NT2/D1 (cell line): ENCODE measurements around the gene CAPN15.

Experiments used
- DNase-seq: peaks from one replicate; pipeline ENCODE4 v3.0.0-alpha.2; 2011; ENCODE audit warnings: low read depth, low spot score
- H3K27me3 ChIP-seq: 2 replicates; pipeline ENCODE4 v1.6.0; 2011; ENCODE audit warnings: mild to moderate bottlenecking; ENCODE audit not compliant: insufficient read length, insufficient read depth
- H3K36me3 ChIP-seq: 2 replicates; pipeline ENCODE4 v1.6.1; 2011; ENCODE audit warnings: mild to moderate bottlenecking, low read length, mixed read lengths; ENCODE audit not compliant: insufficient read depth, insufficient read length
- H3K4me1 ChIP-seq: 2 replicates; pipeline ENCODE4 v1.5.1; 2011; ENCODE audit not compliant: insufficient read depth, insufficient read length
- H3K4me3 ChIP-seq: 2 replicates; pipeline ENCODE4 v1.5.1; 2011; ENCODE audit warnings: low read depth; ENCODE audit not compliant: insufficient read length
- H3K9ac ChIP-seq: 2 replicates; pipeline ENCODE4 v1.6.0; 2011; ENCODE audit warnings: low read depth; ENCODE audit not compliant: insufficient read length
- H3K9me3 ChIP-seq: 2 replicates; pipeline ENCODE4 v1.5.1; 2011; ENCODE audit warnings: mild to moderate bottlenecking, low read length; ENCODE audit not compliant: insufficient read depth
- SUZ12 ChIP-seq: IDR thresholded peaks from 2 replicates; pipeline ENCODE4 v1.6.1; 2011; ENCODE audit not compliant: insufficient read length, insufficient read depth; ENCODE audit errors: extremely low read depth
- YY1 ChIP-seq: IDR thresholded peaks from 2 replicates; pipeline ENCODE4 v1.6.1; 2011; ENCODE audit not compliant: insufficient read length, insufficient read depth
- ZNF274 ChIP-seq: IDR thresholded peaks from 2 replicates; pipeline ENCODE4 v1.6.1; 2011; ENCODE audit warnings: mild to moderate bottlenecking, low read depth, low read length

Gene CAPN15

GRCh38 chr16:508884-509736, 18.4 kb upstream of the CAPN15 start:
- no peak for DNase-seq
- no peak overlapping the region for H3K9ac ChIP-seq
- no peak overlapping the region for H3K4me3 ChIP-seq
- H3K4me1 ChIP-seq: peaks cover 4% of the 10 kb centered on the region
- no peaks in the 10 kb centered on the region for H3K27me3 ChIP-seq
- peaks cover 41% of the 10 kb centered on the region for H3K36me3 ChIP-seq
- TF ChIP-seq ZNF274 (no peak), SUZ12 (no peak), YY1 (no peak)
- H3K9me3 ChIP-seq: no peaks in the 10 kb centered on the region

- Histone ChIP-seq H3K36me3 (peaks cover 47% of the 10 kb centered on the region), H3K27me3 (no peaks in the 10 kb centered on the region), H3K9ac (peak overlapping the region; percentile 45), H3K9me3 (no peaks in the 10 kb centered on the region), H3K4me1 (peaks cover 4% of the 10 kb centered on the region), H3K4me3 (no peak overlapping the region)
- no peak for DNase-seq
- no peak for TF ChIP-seq ZNF274
- no peak for TF ChIP-seq SUZ12
- TF ChIP-seq YY1: no peak
Measured at GRCh38 chr16:510066-510825, 17.3 kb upstream of the CAPN15 start.

- H3K36me3 ChIP-seq: peaks cover 48% of the 10 kb centered on the region
- H3K9me3 ChIP-seq: no peaks in the 10 kb centered on the region
- H3K27me3 ChIP-seq: no peaks in the 10 kb centered on the region
- no peak overlapping the region for H3K4me3 ChIP-seq
- no peak for DNase-seq
- H3K4me1 ChIP-seq: peaks cover 2% of the 10 kb centered on the region
- TF ChIP-seq ZNF274 (no peak), YY1 (no peak)
- no peak overlapping the region for H3K9ac ChIP-seq
Measured at GRCh38 chr16:512802-513201, 14.7 kb upstream of the CAPN15 start.

- Histone ChIP-seq H3K4me3 (no peak overlapping the region), H3K36me3 (peaks cover 52% of the 10 kb centered on the region), H3K27me3 (no peaks in the 10 kb centered on the region), H3K9ac (peak overlapping the region; percentile 10), H3K9me3 (no peaks in the 10 kb centered on the region), H3K4me1 (peaks cover 4% of the 10 kb centered on the region)
- TF ChIP-seq SUZ12 (no peak), ZNF274 (no peak), YY1 (no peak)
- DNase-seq: no peak
Measured at GRCh38 chr16:513950-514349, 13.6 kb upstream of the CAPN15 start.

GRCh38 chr16:515175-515938, 12.2 kb upstream of the CAPN15 start:
- Histone ChIP-seq H3K4me1 (peaks cover 5% of the 10 kb centered on the region), H3K9me3 (no peaks in the 10 kb centered on the region), H3K4me3 (no peak overlapping the region), H3K27me3 (no peaks in the 10 kb centered on the region), H3K9ac (no peak overlapping the region), H3K36me3 (peaks cover 56% of the 10 kb centered on the region)
- TF ChIP-seq ZNF274: no peak
- no peak for TF ChIP-seq SUZ12
- TF ChIP-seq YY1: no peak
- DNase-seq: no peak

GRCh38 chr16:515939-516226, 11.6 kb upstream of the CAPN15 start:
- H3K4me1 ChIP-seq: peaks cover 6% of the 10 kb centered on the region
- no peak for TF ChIP-seq ZNF274
- no peak for TF ChIP-seq SUZ12
- no peak for TF ChIP-seq YY1
- peaks cover 58% of the 10 kb centered on the region for H3K36me3 ChIP-seq

GRCh38 chr16:516301-516700, 11.2 kb upstream of the CAPN15 start:
- no peaks in the 10 kb centered on the region for H3K9me3 ChIP-seq
- H3K27me3 ChIP-seq: no peaks in the 10 kb centered on the region
- no peak overlapping the region for H3K4me3 ChIP-seq
- H3K9ac ChIP-seq: no peak overlapping the region
- peaks cover 10% of the 10 kb centered on the region for H3K4me1 ChIP-seq
- H3K36me3 ChIP-seq: peaks cover 62% of the 10 kb centered on the region
- TF ChIP-seq SUZ12 (no peak), ZNF274 (no peak), YY1 (no peak)
- no peak for DNase-seq

More at GRCh38 chr16:515939-516226, 11.6 kb upstream of the CAPN15 start:
- no peak overlapping the region for H3K9ac ChIP-seq
- no peaks in the 10 kb centered on the region for H3K27me3 ChIP-seq
- no peak overlapping the region for H3K4me3 ChIP-seq
- H3K9me3 ChIP-seq: no peaks in the 10 kb centered on the region
- no peak for DNase-seq
